ENCODE data around the gene CISH.

DNA sequence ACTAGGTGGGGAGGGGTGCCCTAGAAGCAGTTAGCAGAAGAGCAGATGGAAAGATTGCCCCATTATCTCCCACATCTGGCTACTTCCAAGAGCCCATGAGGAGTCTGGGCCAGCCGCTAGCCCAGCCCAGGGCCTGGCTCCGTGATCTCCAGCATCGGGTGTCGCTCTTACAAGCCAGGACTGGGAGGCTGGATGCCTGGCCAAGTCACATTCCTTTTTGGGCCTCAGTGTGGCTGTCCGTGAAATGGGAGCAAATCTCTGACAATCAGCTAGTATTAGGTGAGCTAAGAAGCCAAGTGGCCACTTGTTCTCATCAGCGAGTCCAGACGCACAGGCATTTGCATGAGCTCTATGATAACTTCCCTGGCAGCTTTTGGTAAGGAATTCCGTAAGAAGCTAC is 39.9 kb upstream of the CISH start:
- TF ChIP-seq CTCF (conservative IDR thresholded peaks at IDR 0.05; ENCODE audit: low read depth, low read length) (no peak), EZH2 (IDR thresholded peaks at IDR 0.05; ENCODE audit: low read length, unreplicated experiment) (no peak), EZH2phosphoT487 (IDR thresholded peaks at IDR 0.05; ENCODE audit: borderline replicate concordance, low read length) (no peak)

All from PC-3 (cell line).